Prostate gland (tissue), 2 donors: ENCODE measurements around the gene DNAJC3. TPM values are rescaled to one million over a fixed set of nuclear protein-coding genes. Genes with fewer than 3 reads are reported as not detected.
"Not testable (repeated sequence)": the region's sequence is repeated elsewhere in the genome, so short reads cannot be mapped to it uniquely, and the experiment has no call there.

Experiments
- DNase-seq: peaks from one replicate; pipeline ENCODE4 v3.0.0-alpha.2; 2019; ENCODE audit warnings: low spot score
- H3K27ac ChIP-seq, 2 donors: fragments of 200-600 bp; sonication (generic); 2 replicates each; pipeline ENCODE4 v1.5.1; 2017 to 2019
- H3K27me3 ChIP-seq: fragments of 200-600 bp; sonication (generic); replicated peaks from 2 replicates; pipeline ENCODE4 v1.5.1; 2019; ENCODE audit not compliant: insufficient read depth
- H3K36me3 ChIP-seq, 2 donors: fragments of 200-600 bp; sonication (generic); 1 replicate in 1 of 2; 2 replicates in 1 of 2; pipeline versions ENCODE4 v1.5.1 to v1.8.1; 2017 to 2019
- H3K4me1 ChIP-seq: fragments of 200-600 bp; sonication (generic); replicated peaks from 2 replicates; pipeline ENCODE4 v1.5.1; 2019
- H3K4me3 ChIP-seq, 2 donors: fragments of 200-600 bp; sonication (generic); 2 replicates each; pipeline ENCODE4 v1.5.1; 2017 to 2019
- H3K9me3 ChIP-seq: fragments of 200-600 bp; sonication (generic); 2 replicates; pipeline ENCODE4 v1.5.1; 2017
- POLR2A ChIP-seq: fragments of 450-650 bp; IDR thresholded peaks from one replicate; pipeline ENCODE4 v1.6.1; 2016; ENCODE audit warnings: antibody characterized with exemption, mild to moderate bottlenecking
- POLR2AphosphoS5 ChIP-seq: sonication (generic); formaldehyde crosslinking; IDR thresholded peaks from one replicate; pipeline ENCODE4 v1.6.1; 2017; ENCODE audit warnings: antibody characterized with exemption
- WGBS: methylation state at CpG from one replicate; pipeline ENCODE4 v1.1.5; 2018; 5-methylcytosine and 5-hydroxymethylcytosine counted together
- intact Hi-C: fragments of 100-400 bp; cut with DNase I; formaldehyde crosslinking; loops from one replicate; pipeline ENCODE4 v1.14.2; 2022
- total RNA-seq, 2 donors: library from RNA; depleted of rRNA; stranded (reverse); fragments of >200 nt; gene quantifications; one replicate each; pipeline ENCODE4 v1.1.0, GENCODE V29; 2016
- TF ChIP-seq, protein P1 (sequence below), 4 experiments: fragments of 200-600 bp in 2 of 4; fragments of 450-650 bp in 2 of 4; sonication (generic) in 2 of 4; IDR thresholded peaks; 1 replicate in 3 of 4; 2 replicates in 1 of 4; pipeline ENCODE4 v1.5.1; 2016 to 2019; ENCODE audit warnings: antibody characterized with exemption in 4 of 4, mild to moderate bottlenecking in 2 of 4, moderate library complexity in 2 of 4

The DNAJC3 gene
- total RNA-seq, 2 donors from 2014 or later: 44.7 to 106 TPM

DNA sequence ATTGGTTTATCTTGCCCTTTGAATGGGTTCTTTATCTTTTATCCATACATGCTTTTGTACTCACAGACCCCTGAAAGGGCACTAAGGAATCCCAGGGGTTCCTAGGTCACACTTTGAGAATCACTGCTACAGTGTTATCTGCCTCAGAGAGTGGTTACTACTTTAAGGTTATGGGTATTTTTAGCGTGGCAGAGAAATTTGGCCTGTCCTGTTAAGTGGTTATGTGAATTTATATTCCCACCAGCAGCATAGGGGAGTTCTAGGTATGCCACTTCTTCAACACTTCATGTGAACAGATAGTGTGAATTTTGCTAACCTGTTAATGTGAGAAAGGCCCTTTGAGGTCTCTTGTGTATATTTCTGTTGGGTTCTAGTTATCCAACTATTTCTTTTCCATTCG lies 75.7 kb downstream of the DNAJC3 start:
- Histone ChIP-seq H3K27ac (no peak overlapping the region), H3K4me3 (no peak overlapping the region)

DNA sequence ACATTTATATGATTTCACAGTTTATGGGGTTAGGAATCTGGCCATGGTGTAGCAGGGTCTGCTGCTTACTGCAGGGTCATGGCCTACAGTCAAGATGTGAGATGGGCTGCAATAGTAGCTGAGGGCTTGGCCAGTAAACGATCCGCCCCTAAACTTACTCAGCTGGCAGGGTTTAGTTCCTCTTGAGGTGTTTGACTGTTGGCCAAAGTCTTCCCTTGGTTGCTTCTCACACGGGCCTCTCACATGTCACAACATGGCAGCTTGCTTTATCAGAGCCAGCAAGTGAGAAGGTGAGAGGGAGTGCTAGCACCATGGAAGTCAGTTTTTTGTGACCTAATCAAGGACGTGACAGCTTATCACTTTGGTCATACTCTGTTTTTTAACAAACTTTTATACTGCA lies 77.1 kb downstream of the DNAJC3 start:
- Histone ChIP-seq H3K27ac (no peak overlapping the region), H3K27me3 (no peaks in the 10 kb centered on the region), H3K4me3 (no peak overlapping the region), H3K4me1 (no peaks in the 10 kb centered on the region), H3K9me3 (no peaks in the 10 kb centered on the region), H3K36me3 (no peaks in the 10 kb centered on the region)
- TF ChIP-seq POLR2AphosphoS5 (no peak), POLR2A (no peak)
- TF ChIP-seq, protein P1, sequence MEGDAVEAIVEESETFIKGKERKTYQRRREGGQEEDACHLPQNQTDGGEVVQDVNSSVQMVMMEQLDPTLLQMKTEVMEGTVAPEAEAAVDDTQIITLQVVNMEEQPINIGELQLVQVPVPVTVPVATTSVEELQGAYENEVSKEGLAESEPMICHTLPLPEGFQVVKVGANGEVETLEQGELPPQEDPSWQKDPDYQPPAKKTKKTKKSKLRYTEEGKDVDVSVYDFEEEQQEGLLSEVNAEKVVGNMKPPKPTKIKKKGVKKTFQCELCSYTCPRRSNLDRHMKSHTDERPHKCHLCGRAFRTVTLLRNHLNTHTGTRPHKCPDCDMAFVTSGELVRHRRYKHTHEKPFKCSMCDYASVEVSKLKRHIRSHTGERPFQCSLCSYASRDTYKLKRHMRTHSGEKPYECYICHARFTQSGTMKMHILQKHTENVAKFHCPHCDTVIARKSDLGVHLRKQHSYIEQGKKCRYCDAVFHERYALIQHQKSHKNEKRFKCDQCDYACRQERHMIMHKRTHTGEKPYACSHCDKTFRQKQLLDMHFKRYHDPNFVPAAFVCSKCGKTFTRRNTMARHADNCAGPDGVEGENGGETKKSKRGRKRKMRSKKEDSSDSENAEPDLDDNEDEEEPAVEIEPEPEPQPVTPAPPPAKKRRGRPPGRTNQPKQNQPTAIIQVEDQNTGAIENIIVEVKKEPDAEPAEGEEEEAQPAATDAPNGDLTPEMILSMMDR (IDR thresholded peaks at IDR 0.05): no peak
- 73% methylated on average over 4 of the region's 4 CpGs for WGBS
- no peak for DNase-seq
- intact Hi-C loops: no loop called here

More for the DNA sequence above, 75.7 kb downstream of the DNAJC3 start:
- Histone ChIP-seq H3K9me3 (no peaks in the 10 kb centered on the region), H3K36me3 (no peaks in the 10 kb centered on the region), H3K27me3 (no peaks in the 10 kb centered on the region), H3K4me1 (no peaks in the 10 kb centered on the region)
- DNase-seq: no peak
- TF ChIP-seq, protein P1 (IDR thresholded peaks at IDR 0.05): no peak
- no peak for TF ChIP-seq POLR2AphosphoS5
- TF ChIP-seq POLR2A: no peak
- intact Hi-C loops: no loop called here
- WGBS: 73% methylated on average over 2 of the region's 2 CpGs

DNA sequence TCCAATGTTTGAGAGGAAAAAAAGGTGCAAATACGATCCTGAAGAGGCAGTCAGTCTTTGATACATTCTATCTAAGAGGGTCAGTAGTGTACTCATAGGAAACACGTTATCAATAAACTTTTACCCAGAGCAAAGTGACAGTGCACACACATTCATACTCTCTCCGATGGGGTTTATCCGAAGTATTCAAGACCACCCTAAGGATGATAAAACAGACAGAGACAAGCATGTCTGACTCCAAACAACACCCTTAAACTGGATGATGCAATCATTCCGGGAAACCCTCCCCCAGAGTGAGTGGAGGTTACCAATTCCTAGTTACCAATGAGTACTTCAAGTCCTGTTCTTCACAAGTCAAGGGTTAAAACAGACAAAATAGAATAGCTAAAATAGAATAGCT lies 79.1 kb downstream of the DNAJC3 start:
- TF ChIP-seq POLR2AphosphoS5 (no peak), POLR2A (no peak)
- TF ChIP-seq, protein P1 (IDR thresholded peaks at IDR 0.05): no peak
- H3K27me3 ChIP-seq: no peaks in the 10 kb centered on the region
- no peaks in the 10 kb centered on the region for H3K4me1 ChIP-seq
- H3K4me3 ChIP-seq: no peak overlapping the region
- no peaks in the 10 kb centered on the region for H3K36me3 ChIP-seq
- no peaks in the 10 kb centered on the region for H3K9me3 ChIP-seq
- no peak for DNase-seq
- H3K27ac ChIP-seq: no peak overlapping the region
- WGBS: 91% methylated on average over 5 of the region's 5 CpGs
- intact Hi-C loops: no loop called here

DNA sequence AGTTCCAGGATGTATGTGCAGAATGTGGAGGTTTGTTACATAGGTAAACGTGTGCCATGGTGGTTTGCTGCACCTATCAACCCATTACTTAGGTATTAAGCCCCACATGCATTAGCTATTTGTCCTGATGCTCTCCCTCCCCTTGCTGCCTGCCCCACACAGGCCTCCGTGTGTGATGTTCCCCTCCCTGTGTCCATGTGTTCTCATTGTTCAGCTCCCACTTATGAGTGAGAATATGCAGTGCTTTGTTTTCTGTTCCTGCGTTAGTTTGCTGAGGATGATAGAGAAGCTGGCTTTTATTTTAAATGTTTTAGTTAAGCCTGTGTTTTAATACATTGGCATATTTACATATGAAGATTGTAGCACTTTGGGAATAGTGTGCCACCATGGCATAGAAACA lies 85.7 kb downstream of the DNAJC3 start:
- H3K36me3 ChIP-seq: not testable (repeated sequence)

DNA sequence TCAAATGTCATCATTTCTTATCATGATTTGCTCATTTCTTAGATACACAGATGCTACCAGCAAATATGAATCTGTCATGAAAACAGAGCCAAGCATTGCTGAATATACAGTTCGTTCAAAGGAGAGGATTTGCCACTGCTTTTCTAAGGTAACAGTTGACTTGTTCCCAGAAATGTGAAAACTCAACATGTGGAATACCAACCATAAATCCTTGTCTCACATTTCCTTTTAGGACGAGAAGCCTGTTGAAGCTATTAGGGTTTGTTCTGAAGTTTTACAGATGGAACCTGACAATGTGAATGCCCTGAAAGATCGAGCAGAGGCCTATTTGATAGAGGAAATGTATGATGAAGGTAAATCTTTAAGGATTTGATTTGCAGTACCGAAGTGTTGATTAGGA lies 86.7 kb downstream of the DNAJC3 start:
- no peak for TF ChIP-seq POLR2A
- TF ChIP-seq, protein P1 (IDR thresholded peaks at IDR 0.05): no peak
- TF ChIP-seq POLR2AphosphoS5: no peak
- Histone ChIP-seq H3K4me3 (no peak overlapping the region), H3K9me3 (no peaks in the 10 kb centered on the region), H3K27ac (no peak overlapping the region), H3K4me1 (no peaks in the 10 kb centered on the region), H3K27me3 (no peaks in the 10 kb centered on the region), H3K36me3 (no peaks in the 10 kb centered on the region)
- no peak for DNase-seq
- 87% methylated on average over 4 of the region's 4 CpGs for WGBS
- intact Hi-C loops: no loop called here

More for the DNA sequence above, 85.7 kb downstream of the DNAJC3 start:
- H3K9me3 ChIP-seq, H3K27me3 ChIP-seq, H3K27ac ChIP-seq, DNase-seq, H3K4me3 ChIP-seq, H3K4me1 ChIP-seq, intact Hi-C loops: not testable (repeated sequence)
- 75% methylated on average over 3 of the region's 3 CpGs for WGBS
